Ramos (cell line): ENCODE data around the gene GOLGA6L6.
"Not testable (repeated sequence)": the region's sequence is repeated elsewhere in the genome, so short reads cannot be mapped to it uniquely, and the experiment has no call there.

Source experiments
- in situ Hi-C: fragments of 300-500 bp; cut with MboI; formaldehyde crosslinking; loops from one replicate; pipeline ENCODE4 v1.14.3; 2022; ENCODE audit warnings: low sequenced_read_pairs; ENCODE audit not compliant: unreplicated experiment

Gene GOLGA6L6

GRCh38 chr15:20541700-20542099 is at the start of gene GOLGA6L6:
TSS of gene GOLGA6L6 (minus strand) at chr15:20541800. CDS start at chr15:20541709, 91 bp downstream.
- in situ Hi-C loops, result not testable (repeated sequence)

- in situ Hi-C loops, result not testable (repeated sequence)
These were observed 48.5 kb upstream of the GOLGA6L6 start for GRCh38 chr15:20590069-20590468.

- in situ Hi-C loops, result not testable (repeated sequence)
These were observed 45.2 kb upstream of the GOLGA6L6 start for GRCh38 chr15:20586821-20587220.

- in situ Hi-C loops, result not testable (repeated sequence)
These were observed 41.1 kb upstream of the GOLGA6L6 start for GRCh38 chr15:20582726-20583115.

- in situ Hi-C loops, result not testable (repeated sequence)
These were observed 40.6 kb upstream of the GOLGA6L6 start for GRCh38 chr15:20582109-20582725.

GRCh38 chr15:20581261-20582108 is 39.9 kb upstream of the GOLGA6L6 start:
- in situ Hi-C loops, result not testable (repeated sequence)

GRCh38 chr15:20579662-20580061 is 38.1 kb upstream of the GOLGA6L6 start:
- in situ Hi-C loops, result not testable (repeated sequence)

- in situ Hi-C loops, result not testable (repeated sequence)
These were observed 9.7 kb upstream of the GOLGA6L6 start for GRCh38 chr15:20551289-20551688.

- in situ Hi-C loops, result not testable (repeated sequence)
These were observed 35.5 kb downstream of the GOLGA6L6 start for GRCh38 chr15:20505926-20506658.

- in situ Hi-C loops, result not testable (repeated sequence)
These were observed 38.8 kb downstream of the GOLGA6L6 start for GRCh38 chr15:20502839-20503238.

GRCh38 chr15:20501512-20502222 is 39.9 kb downstream of the GOLGA6L6 start:
- in situ Hi-C loops, result not testable (repeated sequence)

GRCh38 chr15:20497781-20498180 is 43.8 kb downstream of the GOLGA6L6 start:
- in situ Hi-C loops, result not testable (repeated sequence)

- in situ Hi-C loops, result not testable (repeated sequence)
These were observed 48.6 kb downstream of the GOLGA6L6 start for GRCh38 chr15:20493035-20493434.

- in situ Hi-C loops, result not testable (repeated sequence)
These were observed 49.0 kb downstream of the GOLGA6L6 start for GRCh38 chr15:20492598-20492997.

- in situ Hi-C loops, result not testable (repeated sequence)
These were observed 52.3 kb downstream of the GOLGA6L6 start for GRCh38 chr15:20489320-20489719.
